Liver (tissue), 9 donors: ENCODE measurements around the gene DDX1. TPM values are rescaled to one million over a fixed set of nuclear protein-coding genes. Genes with fewer than 3 reads are reported as not detected.

ENCODE experiments used
- DNase-seq: peaks from one replicate; pipeline ENCODE4 v3.0.0-alpha.2; 2017; ENCODE audit warnings: low spot score
- H3K27ac ChIP-seq, 2 donors: one replicate each; pipeline ENCODE4 v1.7.0; 2013; ENCODE audit warnings: inconsistent platforms in 2 of 2, low read length in 2 of 2, control low read depth in 1 of 2, low read depth in 1 of 2, mild to moderate bottlenecking in 1 of 2
- H3K27me3 ChIP-seq, 4 donors: one replicate each; pipeline versions ENCODE4 v1.6.1 to v1.7.0; 2013; ENCODE audit warnings: low read length in 3 of 4, inconsistent platforms in 1 of 4, mild to moderate bottlenecking in 1 of 4, moderate library complexity in 1 of 4; ENCODE audit not compliant: control insufficient read depth in 4 of 4, insufficient read depth in 4 of 4
- H3K36me3 ChIP-seq, 4 donors: one replicate each; pipeline versions ENCODE4 v1.6.1 to v1.7.0; 2013; ENCODE audit warnings: low read length in 3 of 4, mild to moderate bottlenecking in 3 of 4, low read depth in 1 of 4, moderate library complexity in 1 of 4; ENCODE audit not compliant: control insufficient read depth in 4 of 4, insufficient read depth in 3 of 4
- H3K4me1 ChIP-seq, 4 donors: one replicate each; pipeline versions ENCODE4 v1.6.1 to v1.7.0; 2013; ENCODE audit warnings: low read length in 3 of 4, mild to moderate bottlenecking in 3 of 4, moderate library complexity in 1 of 4; ENCODE audit not compliant: control insufficient read depth in 4 of 4, insufficient read depth in 4 of 4
- H3K4me3 ChIP-seq, 3 donors: one replicate each; pipeline versions ENCODE4 v1.6.1 to v1.7.0; 2013; ENCODE audit warnings: low read length in 3 of 3, control low read depth in 1 of 3, low read depth in 1 of 3, mild to moderate bottlenecking in 1 of 3
- H3K9ac ChIP-seq, 2 donors: one replicate each; pipeline ENCODE4 v1.7.0; 2013; ENCODE audit warnings: low read length in 2 of 2, mild to moderate bottlenecking in 2 of 2, moderate library complexity in 2 of 2, control low read depth in 1 of 2, low read depth in 1 of 2
- H3K9me3 ChIP-seq, 4 donors: one replicate each; pipeline versions ENCODE4 v1.6.1 to v1.7.0; 2013; ENCODE audit warnings: low read length in 3 of 4; ENCODE audit not compliant: control insufficient read depth in 4 of 4
- EGR1 ChIP-seq, 2 donors: IDR thresholded peaks; 2 replicates each; pipeline ENCODE4 v1.6.1; 2016 to 2018; ENCODE audit warnings: antibody characterized with exemption in 2 of 2, low read depth in 2 of 2
- FOXA1 ChIP-seq: IDR thresholded peaks from 2 replicates; pipeline ENCODE4 v1.6.1; 2016; ENCODE audit warnings: antibody characterized with exemption
- FOXA2 ChIP-seq: IDR thresholded peaks from 2 replicates; pipeline ENCODE4 v1.6.1; 2016; ENCODE audit warnings: antibody characterized with exemption
- GABPA ChIP-seq, 2 donors: IDR thresholded peaks in 1 of 2; conservative IDR thresholded peaks in 1 of 2; 2 replicates each; pipeline ENCODE4 v1.6.1; 2016; ENCODE audit warnings: antibody characterized with exemption in 2 of 2, mild to moderate bottlenecking in 1 of 2, moderate library complexity in 1 of 2
- HNF4G ChIP-seq: IDR thresholded peaks from 2 replicates; pipeline ENCODE4 v1.6.1; 2016; ENCODE audit warnings: antibody characterized with exemption
- NR2F2 ChIP-seq: IDR thresholded peaks from 2 replicates; pipeline ENCODE4 v1.6.1; 2016; ENCODE audit warnings: antibody characterized with exemption
- RXRA ChIP-seq, 2 donors: IDR thresholded peaks; 2 replicates each; pipeline ENCODE4 v1.6.1; 2017 to 2018; ENCODE audit warnings: antibody characterized with exemption in 2 of 2, mild to moderate bottlenecking in 1 of 2
- SP1 ChIP-seq: IDR thresholded peaks from 2 replicates; pipeline ENCODE4 v1.6.1; 2018; ENCODE audit warnings: antibody characterized with exemption, mild to moderate bottlenecking
- YY1 ChIP-seq: IDR thresholded peaks from 2 replicates; pipeline ENCODE4 v1.6.1; 2016; ENCODE audit warnings: antibody characterized with exemption, mild to moderate bottlenecking
- WGBS: extraction: QIAGEN DNeasy Blood & Tissue Kit; methylation state at CpG from one replicate; pipeline ENCODE4 v1.1.7; 2013; 5-methylcytosine and 5-hydroxymethylcytosine counted together
- polyA plus RNA-seq, 2 donors: library from polyadenylated mRNA; stranded (reverse) in 1 of 2; unstranded in 1 of 2; fragments of 200-250 nt in 1 of 2; fragments of >200 nt in 1 of 2; fragmentation: Nextera tagmentation in 1 of 2; extraction: Ambion mirVana in 1 of 2; gene quantifications; one replicate each; pipeline versions ENCODE4 v1.2.1 to v1.2.3, GENCODE V29; 2013 to 2015
- total RNA-seq, 2 donors: library from RNA; depleted of rRNA; stranded (reverse); fragments of >200 nt; gene quantifications; one replicate each; pipeline ENCODE4 v1.2.3, GENCODE V29; 2014
- TF ChIP-seq, protein P1 (sequence below): IDR thresholded peaks from 2 replicates; pipeline ENCODE4 v1.6.1; 2016; ENCODE audit warnings: antibody characterized with exemption, mild to moderate bottlenecking
- TF ChIP-seq, protein P2 (sequence below): IDR thresholded peaks from 2 replicates; pipeline ENCODE4 v1.6.1; 2016; ENCODE audit warnings: antibody characterized with exemption
- TF ChIP-seq, protein P3 (sequence below): IDR thresholded peaks from 2 replicates; pipeline ENCODE4 v1.6.1; 2016; ENCODE audit warnings: antibody characterized with exemption
- TF ChIP-seq, protein P4 (sequence below): IDR thresholded peaks from 2 replicates; pipeline ENCODE4 v1.6.1; 2016; ENCODE audit warnings: antibody characterized with exemption
- donor health status: healthy.
- donor health status: healthy.
- donor health status: healthy.
- donor health status: healthy.
- donor health status: healthy.

The DDX1 gene
- total and polyA plus RNA-seq, 4 donors: 31.7 to 43.9 (median 38.8) TPM

DNA sequence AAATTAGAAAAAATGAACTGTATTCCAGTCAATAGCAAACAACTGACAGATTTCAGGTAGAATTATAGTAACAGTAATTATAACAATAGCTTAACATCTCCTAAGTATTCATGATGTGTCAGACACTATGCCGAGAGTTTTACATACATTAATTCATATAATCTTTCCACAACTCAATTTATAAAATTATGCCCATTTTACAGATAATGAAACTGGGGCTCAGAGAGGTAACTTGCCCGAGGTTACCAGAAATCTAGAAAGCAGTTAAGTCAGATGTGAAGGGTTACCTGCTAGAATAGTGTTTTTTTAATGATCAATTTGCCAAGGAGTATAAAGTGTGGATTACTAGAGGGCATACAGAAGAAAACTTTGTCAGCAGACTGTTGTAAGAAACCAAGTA lies 42.7 kb upstream of the DDX1 start:
- WGBS: 97% methylated on average over 2 of the region's 2 CpGs
- H3K27me3 ChIP-seq: no peaks in the 10 kb centered on the region
- H3K36me3 ChIP-seq: peaks cover 0 to 14% (median 10%) of the 10 kb centered on the region in 4 donors
- H3K4me3 ChIP-seq: no peak overlapping the region
- no peaks in the 10 kb centered on the region for H3K4me1 ChIP-seq
- no peak overlapping the region for H3K9ac ChIP-seq
- no peak for TF ChIP-seq RXRA (IDR thresholded peaks at IDR 0.05)
- no peak for TF ChIP-seq HNF4G
- TF ChIP-seq YY1: no peak
- TF ChIP-seq NR2F2: no peak
- no peak for TF ChIP-seq GABPA (IDR thresholded peaks at IDR 0.05 in 1 of 2, conservative IDR thresholded peaks at IDR 0.05 in 1 of 2)
- no peak for TF ChIP-seq FOXA2
- TF ChIP-seq, protein P1, sequence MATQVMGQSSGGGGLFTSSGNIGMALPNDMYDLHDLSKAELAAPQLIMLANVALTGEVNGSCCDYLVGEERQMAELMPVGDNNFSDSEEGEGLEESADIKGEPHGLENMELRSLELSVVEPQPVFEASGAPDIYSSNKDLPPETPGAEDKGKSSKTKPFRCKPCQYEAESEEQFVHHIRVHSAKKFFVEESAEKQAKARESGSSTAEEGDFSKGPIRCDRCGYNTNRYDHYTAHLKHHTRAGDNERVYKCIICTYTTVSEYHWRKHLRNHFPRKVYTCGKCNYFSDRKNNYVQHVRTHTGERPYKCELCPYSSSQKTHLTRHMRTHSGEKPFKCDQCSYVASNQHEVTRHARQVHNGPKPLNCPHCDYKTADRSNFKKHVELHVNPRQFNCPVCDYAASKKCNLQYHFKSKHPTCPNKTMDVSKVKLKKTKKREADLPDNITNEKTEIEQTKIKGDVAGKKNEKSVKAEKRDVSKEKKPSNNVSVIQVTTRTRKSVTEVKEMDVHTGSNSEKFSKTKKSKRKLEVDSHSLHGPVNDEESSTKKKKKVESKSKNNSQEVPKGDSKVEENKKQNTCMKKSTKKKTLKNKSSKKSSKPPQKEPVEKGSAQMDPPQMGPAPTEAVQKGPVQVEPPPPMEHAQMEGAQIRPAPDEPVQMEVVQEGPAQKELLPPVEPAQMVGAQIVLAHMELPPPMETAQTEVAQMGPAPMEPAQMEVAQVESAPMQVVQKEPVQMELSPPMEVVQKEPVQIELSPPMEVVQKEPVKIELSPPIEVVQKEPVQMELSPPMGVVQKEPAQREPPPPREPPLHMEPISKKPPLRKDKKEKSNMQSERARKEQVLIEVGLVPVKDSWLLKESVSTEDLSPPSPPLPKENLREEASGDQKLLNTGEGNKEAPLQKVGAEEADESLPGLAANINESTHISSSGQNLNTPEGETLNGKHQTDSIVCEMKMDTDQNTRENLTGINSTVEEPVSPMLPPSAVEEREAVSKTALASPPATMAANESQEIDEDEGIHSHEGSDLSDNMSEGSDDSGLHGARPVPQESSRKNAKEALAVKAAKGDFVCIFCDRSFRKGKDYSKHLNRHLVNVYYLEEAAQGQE: no peak
- TF ChIP-seq, protein P2, sequence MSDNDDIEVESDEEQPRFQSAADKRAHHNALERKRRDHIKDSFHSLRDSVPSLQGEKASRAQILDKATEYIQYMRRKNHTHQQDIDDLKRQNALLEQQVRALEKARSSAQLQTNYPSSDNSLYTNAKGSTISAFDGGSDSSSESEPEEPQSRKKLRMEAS: no peak
- TF ChIP-seq FOXA1: no peak
- no peak for TF ChIP-seq EGR1 (IDR thresholded peaks at IDR 0.05; ENCODE audit: low read depth in 2 of 2)
- no peak for TF ChIP-seq SP1
- no peak for DNase-seq
- H3K9me3 ChIP-seq: no peaks in the 10 kb centered on the region
- H3K27ac ChIP-seq: no peak overlapping the region

DNA sequence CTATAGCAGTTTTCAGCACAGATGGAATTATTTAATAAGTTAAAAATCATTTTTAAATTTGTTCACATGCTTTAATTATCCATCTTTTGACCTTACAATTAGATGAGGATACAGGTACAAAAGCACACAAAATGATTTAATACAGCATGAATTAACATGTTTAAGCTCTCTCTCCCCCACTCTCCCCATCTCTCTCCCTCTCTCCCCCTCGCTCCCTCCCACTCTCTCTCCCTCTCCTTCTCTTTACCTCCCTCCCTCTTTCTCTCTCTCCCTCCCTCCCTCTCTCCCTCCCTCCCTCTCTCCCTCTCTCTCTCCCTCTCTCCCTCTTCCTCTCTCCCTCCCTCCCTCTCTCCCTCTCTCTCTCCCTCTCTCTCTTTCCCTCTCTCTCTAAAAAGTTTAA lies 38.1 kb upstream of the DDX1 start:
- Histone ChIP-seq H3K9ac (no peak overlapping the region), H3K4me3 (no peak overlapping the region), H3K36me3 (peaks cover 0 to 18% (median 11%) of the 10 kb centered on the region in 4 donors), H3K27me3 (no peaks in the 10 kb centered on the region), H3K4me1 (no peaks in the 10 kb centered on the region), H3K9me3 (no peaks in the 10 kb centered on the region), H3K27ac (no peak overlapping the region)
- no peak for DNase-seq
- TF ChIP-seq NR2F2 (no peak), RXRA (IDR thresholded peaks at IDR 0.05) (no peak), EGR1 (IDR thresholded peaks at IDR 0.05; ENCODE audit: low read depth in 2 of 2) (no peak)
- 80% methylated on average over 1 of the region's 1 CpG for WGBS

DNA sequence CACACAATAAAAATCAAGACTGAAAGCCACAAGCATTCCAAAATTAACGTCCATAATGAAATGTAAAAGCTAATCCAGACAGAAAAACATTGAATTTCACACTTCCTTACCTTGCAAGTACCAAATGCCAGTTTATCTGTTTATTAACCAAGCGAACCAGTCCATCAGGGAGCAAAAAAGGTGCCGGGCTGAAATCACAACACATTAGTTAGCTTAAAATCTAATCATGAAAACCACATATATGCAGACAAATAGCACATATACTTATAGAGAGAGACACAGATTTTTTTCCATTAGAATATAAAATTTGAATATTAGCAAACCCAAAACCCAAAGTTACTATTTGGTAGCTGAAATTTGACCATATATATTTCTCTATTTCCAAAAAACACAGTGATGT lies 37.7 kb upstream of the DDX1 start:
- H3K9me3 ChIP-seq: no peaks in the 10 kb centered on the region
- no peak for DNase-seq
- TF ChIP-seq GABPA (IDR thresholded peaks at IDR 0.05 in 1 of 2, conservative IDR thresholded peaks at IDR 0.05 in 1 of 2) (no peak), NR2F2 (no peak), RXRA (IDR thresholded peaks at IDR 0.05) (no peak), FOXA1 (no peak), SP1 (no peak), EGR1 (IDR thresholded peaks at IDR 0.05; ENCODE audit: low read depth in 2 of 2) (no peak)
- TF ChIP-seq, protein P3, sequence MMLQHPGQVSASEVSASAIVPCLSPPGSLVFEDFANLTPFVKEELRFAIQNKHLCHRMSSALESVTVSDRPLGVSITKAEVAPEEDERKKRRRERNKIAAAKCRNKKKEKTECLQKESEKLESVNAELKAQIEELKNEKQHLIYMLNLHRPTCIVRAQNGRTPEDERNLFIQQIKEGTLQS: no peak
- TF ChIP-seq, protein P4, sequence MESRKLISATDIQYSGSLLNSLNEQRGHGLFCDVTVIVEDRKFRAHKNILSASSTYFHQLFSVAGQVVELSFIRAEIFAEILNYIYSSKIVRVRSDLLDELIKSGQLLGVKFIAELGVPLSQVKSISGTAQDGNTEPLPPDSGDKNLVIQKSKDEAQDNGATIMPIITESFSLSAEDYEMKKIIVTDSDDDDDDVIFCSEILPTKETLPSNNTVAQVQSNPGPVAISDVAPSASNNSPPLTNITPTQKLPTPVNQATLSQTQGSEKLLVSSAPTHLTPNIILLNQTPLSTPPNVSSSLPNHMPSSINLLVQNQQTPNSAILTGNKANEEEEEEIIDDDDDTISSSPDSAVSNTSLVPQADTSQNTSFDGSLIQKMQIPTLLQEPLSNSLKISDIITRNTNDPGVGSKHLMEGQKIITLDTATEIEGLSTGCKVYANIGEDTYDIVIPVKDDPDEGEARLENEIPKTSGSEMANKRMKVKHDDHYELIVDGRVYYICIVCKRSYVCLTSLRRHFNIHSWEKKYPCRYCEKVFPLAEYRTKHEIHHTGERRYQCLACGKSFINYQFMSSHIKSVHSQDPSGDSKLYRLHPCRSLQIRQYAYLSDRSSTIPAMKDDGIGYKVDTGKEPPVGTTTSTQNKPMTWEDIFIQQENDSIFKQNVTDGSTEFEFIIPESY: no peak
- TF ChIP-seq, protein P2: no peak
- peaks cover 0 to 4% (median under 1%) of the 10 kb centered on the region in 4 donors for H3K4me1 ChIP-seq
- H3K27me3 ChIP-seq: no peaks in the 10 kb centered on the region
- H3K9ac ChIP-seq: no peak overlapping the region
- no peak overlapping the region for H3K27ac ChIP-seq
- H3K36me3 ChIP-seq: peaks cover 0 to 16% (median 11%) of the 10 kb centered on the region in 4 donors
- 94% methylated on average over 3 of the region's 3 CpGs for WGBS
- no peak overlapping the region for H3K4me3 ChIP-seq
